Gastroesophageal sphincter (tissue), 4 donors: Measurements from ENCODE around the gene HCN4. TPM values are rescaled to one million over a fixed set of nuclear protein-coding genes. Genes with fewer than 3 reads are reported as not detected.

ENCODE experiments used
- ATAC-seq: fragments of 150-250 bp; one replicate; pipeline ENCODE4 v1.9.1; 2016; ENCODE audit warnings: mild to moderate bottlenecking, moderate library complexity
- H3K27ac ChIP-seq, 4 donors: fragments of 200-600 bp; sonication (generic) in 3 of 4; 1 replicate in 3 of 4; 2 replicates in 1 of 4; pipeline ENCODE4 v1.5.1; 2016 to 2019
- H3K27me3 ChIP-seq: fragments of 200-600 bp; sonication (generic); one replicate; pipeline ENCODE4 v1.5.1; 2019
- H3K36me3 ChIP-seq, 2 donors: fragments of 200-600 bp; sonication (generic); one replicate each; pipeline ENCODE4 v1.5.1; 2019; ENCODE audit warnings: control low read depth in 1 of 2
- H3K4me1 ChIP-seq, 3 donors: fragments of 200-600 bp; sonication (generic); 1 replicate in 2 of 3; 2 replicates in 1 of 3; pipeline ENCODE4 v1.5.1; 2016 to 2019; ENCODE audit warnings: control low read depth in 2 of 3
- H3K4me3 ChIP-seq, 2 donors: fragments of 200-600 bp; sonication (generic); one replicate each; pipeline ENCODE4 v1.5.1; 2019; ENCODE audit warnings: mild to moderate bottlenecking in 1 of 2, moderate library complexity in 1 of 2
- H3K9me3 ChIP-seq, 3 donors: fragments of 200-600 bp; sonication (generic); one replicate each; pipeline ENCODE4 v1.5.1; 2017 to 2019; ENCODE audit warnings: control low read depth in 2 of 3
- CTCF ChIP-seq, 4 experiments: fragments of 200-600 bp in 2 of 4; fragments of 450-650 bp in 2 of 4; sonication (generic) in 1 of 4; IDR thresholded peaks; one replicate each; pipeline ENCODE4 v1.5.1; 2017 to 2019; ENCODE audit warnings: antibody characterized with exemption in 4 of 4, mild to moderate bottlenecking in 2 of 4, moderate library complexity in 2 of 4
- EP300 ChIP-seq: sonication (generic); formaldehyde crosslinking; IDR thresholded peaks from one replicate; pipeline ENCODE4 v1.6.1; 2017; ENCODE audit warnings: antibody characterized with exemption, mild to moderate bottlenecking
- POLR2A ChIP-seq, 2 donors: fragments of 450-650 bp; IDR thresholded peaks; one replicate each; pipeline ENCODE4 v1.6.1; 2017; ENCODE audit warnings: antibody characterized with exemption in 2 of 2, mild to moderate bottlenecking in 2 of 2, moderate library complexity in 1 of 2
- POLR2AphosphoS5 ChIP-seq: sonication (generic); formaldehyde crosslinking; IDR thresholded peaks from one replicate; pipeline ENCODE4 v1.6.1; 2017; ENCODE audit warnings: antibody characterized with exemption
- WGBS, 2 donors: methylation state at CpG; one replicate each; pipeline ENCODE4 v1.1.5; 2018; ENCODE audit warnings: low coverage in 1 of 2; 5-methylcytosine and 5-hydroxymethylcytosine counted together
- total RNA-seq, 4 donors: library from RNA; depleted of rRNA; stranded (reverse); fragments of >200 nt; gene quantifications; one replicate each; pipeline ENCODE4 v1.1.0, GENCODE V29; 2016

HCN4 gene
- total RNA-seq, 4 donors from 2014 or later, result 0.08 TPM; not detected in 3

GRCh38 chr15:73330206-73331051 is 38.3 kb downstream of the HCN4 start:
- H3K9me3 ChIP-seq, result no peaks in the 10 kb centered on the region
- H3K4me1 ChIP-seq, result no peaks in the 10 kb centered on the region
- ATAC-seq, result no peak
- no peak overlapping the region for H3K4me3 ChIP-seq
- peaks cover 12% of the 10 kb centered on the region for H3K27me3 ChIP-seq
- WGBS, 2 donors, result 57% methylated on average over 1 of the region's 15 CpGs; no CpG with 5 or more reads in 1 of the 2 donors
- no peaks in the 10 kb centered on the region for H3K36me3 ChIP-seq
- H3K27ac ChIP-seq, result no peak overlapping the region
- no peak for TF ChIP-seq POLR2A (IDR thresholded peaks at IDR 0.05)

GRCh38 chr15:73329501-73330200 is 39.1 kb downstream of the HCN4 start:
- Histone ChIP-seq H3K4me1 (no peaks in the 10 kb centered on the region), H3K9me3 (no peaks in the 10 kb centered on the region), H3K36me3 (no peaks in the 10 kb centered on the region), H3K27ac (no peak overlapping the region), H3K4me3 (no peak overlapping the region), H3K27me3 (peaks cover 16% of the 10 kb centered on the region)
- 75 to 100% methylated on average over 2 to 4 of the region's 21 CpGs for WGBS, 2 donors
- TF ChIP-seq POLR2A (IDR thresholded peaks at IDR 0.05) (no peak), POLR2AphosphoS5 (no peak)
- ATAC-seq, result no peak

GRCh38 chr15:73328981-73329380 is 39.8 kb downstream of the HCN4 start:
- Histone ChIP-seq H3K27ac (no peak overlapping the region), H3K4me1 (no peaks in the 10 kb centered on the region), H3K36me3 (no peaks in the 10 kb centered on the region), H3K4me3 (no peak overlapping the region), H3K9me3 (no peaks in the 10 kb centered on the region), H3K27me3 (peaks cover 22% of the 10 kb centered on the region)
- 75 to 80% methylated on average over 1 to 8 of the region's 10 CpGs for WGBS, 2 donors
- ATAC-seq, result no peak
- TF ChIP-seq POLR2A (IDR thresholded peaks at IDR 0.05) (no peak), CTCF (IDR thresholded peaks at IDR 0.05) (no peak)

- TF ChIP-seq POLR2AphosphoS5, result no peak
- TF ChIP-seq POLR2A (IDR thresholded peaks at IDR 0.05), result no peak
- no peak for TF ChIP-seq CTCF (IDR thresholded peaks at IDR 0.05)
- no peak for TF ChIP-seq EP300
- H3K4me3 ChIP-seq, result no peak overlapping the region
- peaks cover 28% of the 10 kb centered on the region for H3K27me3 ChIP-seq
- ATAC-seq, result no peak
- H3K4me1 ChIP-seq, result no peaks in the 10 kb centered on the region
- no peak overlapping the region for H3K27ac ChIP-seq
- 78 to 79% methylated on average over 4 to 5 of the region's 12 CpGs for WGBS, 2 donors
- H3K36me3 ChIP-seq, result no peaks in the 10 kb centered on the region
- no peaks in the 10 kb centered on the region for H3K9me3 ChIP-seq
Observed at GRCh38 chr15:73328149-73328820, 40.5 kb downstream of the HCN4 start.

GRCh38 chr15:73326157-73326556 is 42.6 kb downstream of the HCN4 start:
- Histone ChIP-seq H3K36me3 (no peaks in the 10 kb centered on the region), H3K4me1 (no peaks in the 10 kb centered on the region), H3K27ac (no peak overlapping the region), H3K9me3 (no peaks in the 10 kb centered on the region), H3K27me3 (peaks cover 48% of the 10 kb centered on the region), H3K4me3 (no peak overlapping the region)
- TF ChIP-seq POLR2AphosphoS5 (no peak), EP300 (no peak), POLR2A (IDR thresholded peaks at IDR 0.05) (no peak), CTCF (IDR thresholded peaks at IDR 0.05) (no peak)
- no peak for ATAC-seq
- WGBS, 2 donors, result 38% methylated on average over 4 of the region's 4 CpGs; no CpG with 5 or more reads in 1 of the 2 donors
